HG02970 (cell line): ENCODE measurements around the gene SERPINB7.

Source experiments
- ATAC-seq: cut with Tn5 transposase; IDR thresholded peaks from one replicate; pipeline ENCODE4 v1.9.1; 2021; ENCODE audit warnings: mild to moderate bottlenecking, moderate library complexity, moderate number of reproducible peaks; ENCODE audit not compliant: unreplicated experiment, low FRiP score

Gene SERPINB7

GRCh38 chr18:63836456-63836855, 61.2 kb downstream of the SERPINB7 start:
- no peak for ATAC-seq

DNA sequence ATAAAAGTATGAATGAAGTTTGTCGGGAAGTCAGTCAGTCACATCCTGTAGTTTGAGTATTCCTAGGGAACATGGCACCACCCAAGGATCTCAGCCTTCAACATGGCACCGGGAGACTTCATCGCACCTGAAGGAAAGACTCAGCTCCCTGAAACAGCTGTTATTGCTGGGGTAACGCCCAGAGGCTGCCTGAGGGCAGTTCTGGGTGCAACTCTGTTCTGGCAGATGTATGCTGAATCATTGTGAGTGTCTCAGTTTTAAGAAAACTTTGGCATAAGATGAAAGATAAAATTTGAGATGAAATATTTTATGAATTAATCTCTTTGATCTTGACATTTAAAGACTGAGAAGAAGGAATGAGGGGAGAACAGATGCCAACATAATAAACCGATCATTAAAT, 62.4 kb downstream of the SERPINB7 start:
- ATAC-seq, result no peak

GRCh38 chr18:63843008-63843407, 67.8 kb downstream of the SERPINB7 start:
- ATAC-seq, result no peak

DNA sequence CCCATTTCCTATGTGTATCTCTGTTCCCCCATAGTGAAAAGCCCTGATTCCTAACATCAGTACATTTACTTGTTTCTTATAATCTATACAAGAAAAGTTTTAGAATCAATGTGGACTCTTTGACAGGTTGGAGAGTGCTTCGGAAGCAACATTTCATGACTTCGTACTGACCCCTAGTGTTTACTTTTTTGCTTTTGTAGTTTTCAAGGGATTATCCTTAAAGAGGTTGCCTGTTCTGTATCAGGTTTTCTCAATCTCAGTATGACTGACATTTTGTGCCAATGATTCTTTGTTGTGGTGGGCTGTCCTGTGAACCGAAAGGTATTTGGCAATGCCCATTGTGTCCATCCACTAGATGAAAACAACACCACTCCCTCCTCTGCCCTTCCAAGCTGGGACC, 69.0 kb downstream of the SERPINB7 start:
- ATAC-seq, result no peak

DNA sequence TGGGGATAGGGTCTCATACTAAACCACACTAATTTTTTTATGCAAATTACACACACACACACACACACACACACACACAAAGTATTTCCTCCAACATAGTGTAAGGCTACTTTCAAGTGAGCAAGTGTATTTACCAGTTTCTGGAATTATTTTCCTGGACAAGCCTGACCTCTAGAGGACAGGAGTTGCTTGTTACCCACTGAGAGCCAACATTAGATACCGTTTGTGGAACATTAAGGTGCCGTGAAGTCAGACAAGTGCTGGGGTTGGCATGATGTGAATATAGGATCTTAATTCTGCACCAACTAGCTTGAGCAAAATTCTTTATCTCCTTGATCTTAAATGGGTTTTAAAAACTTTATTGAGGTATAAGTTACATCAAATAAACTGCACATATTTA, 72.9 kb downstream of the SERPINB7 start:
- no peak for ATAC-seq

DNA sequence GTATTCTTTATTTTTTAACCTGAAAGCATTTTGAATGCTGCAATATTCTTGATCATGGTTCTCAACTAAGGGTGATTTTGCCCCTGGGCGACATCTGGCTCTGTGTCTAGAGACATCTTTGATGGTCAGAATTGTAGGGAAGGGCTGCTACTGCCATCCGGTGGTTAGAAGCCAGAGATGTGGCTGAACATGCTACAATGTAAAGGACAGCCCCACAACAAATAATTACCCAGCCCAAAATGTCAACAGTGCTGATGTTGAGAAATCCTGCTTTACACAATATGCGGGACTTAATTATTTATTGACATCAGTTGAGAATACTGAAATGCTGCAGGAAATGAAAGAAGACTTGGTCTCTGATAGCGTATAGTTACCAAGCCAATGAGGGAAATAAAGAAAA, 74.8 kb downstream of the SERPINB7 start:
- ATAC-seq, result no peak

DNA sequence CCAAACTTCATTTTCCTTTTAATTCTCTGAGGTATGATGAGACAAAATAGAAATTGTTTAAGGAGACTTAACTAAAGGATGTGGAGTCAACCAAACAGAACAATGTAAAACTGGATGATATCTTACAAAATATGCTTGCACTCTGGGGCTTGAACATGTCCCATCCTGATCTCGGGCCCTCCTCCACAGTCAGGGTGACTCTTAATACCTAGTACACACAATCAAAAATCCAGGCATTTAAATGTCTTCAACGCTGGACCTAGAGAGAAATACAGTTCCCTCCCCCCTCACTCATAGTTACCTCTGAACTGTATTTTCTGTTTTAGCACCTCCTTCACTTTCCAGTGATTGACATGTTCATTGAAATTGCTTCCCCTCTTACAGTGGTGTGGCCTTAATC, 75.4 kb downstream of the SERPINB7 start:
- ATAC-seq, result no peak
